Kidney (tissue), 14 donors: ENCODE data around the gene POGLUT2. TPM values are rescaled to one million over a fixed set of nuclear protein-coding genes. Genes with fewer than 3 reads are reported as not detected.
A peak's percentile ranks its signal among the peaks of the same experiment; 100 is the strongest.

Experiments used
- DNase-seq, 5 donors: peaks; one replicate each; pipeline ENCODE4 v3.0.0-alpha.2; 2013 to 2020
- FAIRE-seq: peaks from 2 replicates; lab custom pipeline; 2012; peaks lifted over from hg19 to GRCh38; lab: Jason Lieb, UNC
- H3K27ac ChIP-seq, 2 donors: one replicate each; pipeline ENCODE4 v1.7.0; 2013; ENCODE audit warnings: low read depth in 2 of 2, low read length in 2 of 2, inconsistent platforms in 1 of 2
- H3K27me3 ChIP-seq: one replicate; pipeline ENCODE4 v1.7.1; 2013; ENCODE audit warnings: low read length, inconsistent platforms; ENCODE audit not compliant: control insufficient read depth, insufficient read depth
- H3K36me3 ChIP-seq, 3 donors: one replicate each; pipeline versions ENCODE4 v1.7.0 to v1.7.1; 2013; ENCODE audit warnings: low read length in 3 of 3, control low read depth in 1 of 3, inconsistent platforms in 1 of 3; ENCODE audit not compliant: insufficient read depth in 3 of 3, control insufficient read depth in 2 of 3
- H3K4me1 ChIP-seq, 3 donors: one replicate each; pipeline versions ENCODE4 v1.7.0 to v1.7.1; 2013; ENCODE audit warnings: low read length in 3 of 3, inconsistent platforms in 1 of 3, low read depth in 1 of 3; ENCODE audit not compliant: control insufficient read depth in 2 of 3, insufficient read depth in 2 of 3
- H3K4me3 ChIP-seq, 3 donors: one replicate each; pipeline versions ENCODE4 v1.7.0 to v1.8.1; 2013; ENCODE audit warnings: low read length in 3 of 3, control low read depth in 1 of 3, inconsistent platforms in 1 of 3
- H3K9ac ChIP-seq, 3 donors: one replicate each; pipeline versions ENCODE4 v1.7.0 to v1.7.1; 2013; ENCODE audit warnings: low read length in 3 of 3, control low read depth in 1 of 3, inconsistent platforms in 1 of 3
- H3K9me3 ChIP-seq, 3 donors: one replicate each; pipeline versions ENCODE4 v1.7.0 to v1.7.1; 2013; ENCODE audit warnings: low read length in 3 of 3, control low read depth in 1 of 3, inconsistent platforms in 1 of 3; ENCODE audit not compliant: control insufficient read depth in 2 of 3, insufficient read depth in 1 of 3
- intact Hi-C: fragments of 100-400 bp; cut with DNase I; formaldehyde crosslinking; loops from one replicate; pipeline ENCODE4 v1.11.1; 2022
- polyA plus RNA-seq: library from polyadenylated mRNA; stranded (reverse); fragments of 350-450 nt; fragmentation: Illumina TruSeq; extraction: RNeasy Lipid Tissue Mini Kit (QIAGEN cat#74804); gene quantifications from one replicate; pipeline ENCODE4 v1.2.3, GENCODE V29; 2014; ENCODE audit warnings: low read depth, low replicate concordance; ENCODE audit not compliant: insufficient read depth
- total RNA-seq: library from RNA; stranded (reverse); fragmentation: NEBNext Ultra II Directional; extraction: Animal tissue kit (Norgen Biotek cat#: 25700); gene quantifications from one replicate; pipeline ENCODE4 v1.2.1, GENCODE V29; 2021
- TF ChIP-seq, protein P1 (sequence below): IDR thresholded peaks from 3 replicates; pipeline ENCODE4 v1.5.1; 2012; ENCODE audit warnings: mild to moderate bottlenecking, moderate library complexity, borderline replicate concordance; ENCODE audit not compliant: insufficient read depth; ENCODE audit errors: extremely low read depth
- donor health status: control.
- donor health status: control.
- donor health status: control.
- donor health status: control.
- donor health status: control.
- donor health status: DM: yes; HTN: yes; CAD: no.
- donor health status: Normal renal cell carcinoma (clear cell type).

Gene POGLUT2
- total and polyA plus RNA-seq, 2 donors from 2014 or later, result 4.9 to 7.0 TPM

GRCh38 chr13:102758842-102759241 lies 39.9 kb downstream of the POGLUT2 start:
- H3K4me1 ChIP-seq, result no peaks in the 10 kb centered on the region
- H3K36me3 ChIP-seq, result no peaks in the 10 kb centered on the region
- TF ChIP-seq, protein P1, sequence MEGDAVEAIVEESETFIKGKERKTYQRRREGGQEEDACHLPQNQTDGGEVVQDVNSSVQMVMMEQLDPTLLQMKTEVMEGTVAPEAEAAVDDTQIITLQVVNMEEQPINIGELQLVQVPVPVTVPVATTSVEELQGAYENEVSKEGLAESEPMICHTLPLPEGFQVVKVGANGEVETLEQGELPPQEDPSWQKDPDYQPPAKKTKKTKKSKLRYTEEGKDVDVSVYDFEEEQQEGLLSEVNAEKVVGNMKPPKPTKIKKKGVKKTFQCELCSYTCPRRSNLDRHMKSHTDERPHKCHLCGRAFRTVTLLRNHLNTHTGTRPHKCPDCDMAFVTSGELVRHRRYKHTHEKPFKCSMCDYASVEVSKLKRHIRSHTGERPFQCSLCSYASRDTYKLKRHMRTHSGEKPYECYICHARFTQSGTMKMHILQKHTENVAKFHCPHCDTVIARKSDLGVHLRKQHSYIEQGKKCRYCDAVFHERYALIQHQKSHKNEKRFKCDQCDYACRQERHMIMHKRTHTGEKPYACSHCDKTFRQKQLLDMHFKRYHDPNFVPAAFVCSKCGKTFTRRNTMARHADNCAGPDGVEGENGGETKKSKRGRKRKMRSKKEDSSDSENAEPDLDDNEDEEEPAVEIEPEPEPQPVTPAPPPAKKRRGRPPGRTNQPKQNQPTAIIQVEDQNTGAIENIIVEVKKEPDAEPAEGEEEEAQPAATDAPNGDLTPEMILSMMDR, result no peak
- no peaks in the 10 kb centered on the region for H3K27me3 ChIP-seq
- H3K4me3 ChIP-seq, result no peak overlapping the region
- H3K9ac ChIP-seq, result no peak overlapping the region
- DNase-seq (no peak), FAIRE-seq (no peak)
- H3K9me3 ChIP-seq, result no peaks in the 10 kb centered on the region
- H3K27ac ChIP-seq, result no peak overlapping the region
- intact Hi-C loops, result no loop called here

DNA sequence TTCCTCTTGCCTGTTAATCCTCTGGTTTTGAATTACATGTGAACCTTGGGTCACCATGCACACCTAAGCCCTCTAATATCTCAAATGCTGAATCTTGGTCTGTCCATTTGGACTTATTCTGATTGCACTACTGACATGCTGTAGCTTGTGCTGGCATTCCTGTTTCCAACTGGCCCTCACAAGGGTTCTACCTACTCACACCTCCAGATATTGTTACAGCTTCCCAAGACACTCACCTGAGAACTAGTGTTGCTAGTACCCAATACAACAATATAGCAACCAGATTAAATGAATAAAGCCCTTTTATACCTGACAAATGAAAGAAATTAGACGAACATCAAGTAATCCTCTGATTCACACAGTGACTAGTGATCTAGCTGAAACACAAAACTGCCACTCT lies 41.8 kb downstream of the POGLUT2 start:
- Histone ChIP-seq H3K9ac (no peak overlapping the region), H3K9me3 (no peaks in the 10 kb centered on the region), H3K27ac (no peak overlapping the region), H3K27me3 (no peaks in the 10 kb centered on the region), H3K4me3 (no peak overlapping the region), H3K4me1 (no peaks in the 10 kb centered on the region), H3K36me3 (no peaks in the 10 kb centered on the region)
- intact Hi-C loops, result no loop called here
- TF ChIP-seq, protein P1, result no peak
- FAIRE-seq, result no peak
- DNase-seq, result peak in 1 of 5 donors; percentile 3

DNA sequence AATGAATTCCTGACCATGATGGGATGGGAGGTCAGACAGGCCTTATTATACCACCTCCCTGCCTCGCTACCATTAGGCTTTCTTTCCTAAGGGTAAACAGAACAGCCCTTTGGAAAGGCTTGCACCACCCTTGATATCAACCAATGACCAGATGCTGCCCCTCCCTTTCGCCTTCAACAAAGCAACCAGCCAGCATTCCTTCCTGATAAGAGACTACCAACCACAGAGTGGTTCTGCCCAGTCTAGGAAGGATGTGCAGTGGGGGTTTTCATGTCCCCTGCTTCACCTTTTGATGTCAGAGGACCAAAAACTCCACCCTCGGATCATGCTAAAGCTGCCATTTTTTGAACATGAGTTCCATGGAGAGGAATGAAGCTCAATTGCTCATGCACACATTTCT lies 46.9 kb downstream of the POGLUT2 start:
- Histone ChIP-seq H3K27me3 (no peaks in the 10 kb centered on the region), H3K4me1 (no peaks in the 10 kb centered on the region), H3K9me3 (no peaks in the 10 kb centered on the region), H3K9ac (no peak overlapping the region), H3K36me3 (no peaks in the 10 kb centered on the region), H3K4me3 (no peak overlapping the region), H3K27ac (no peak overlapping the region)
- no peak for FAIRE-seq
- intact Hi-C loops, result no loop called here
- no peak for DNase-seq
- TF ChIP-seq, protein P1, result no peak

GRCh38 chr13:102742506-102742905 lies 56.3 kb downstream of the POGLUT2 start:
- DNase-seq (no peak), FAIRE-seq (no peak)
- H3K4me3 ChIP-seq, result no peak overlapping the region
- TF ChIP-seq, protein P1, result no peak
- no peaks in the 10 kb centered on the region for H3K36me3 ChIP-seq
- H3K27me3 ChIP-seq, result no peaks in the 10 kb centered on the region
- intact Hi-C loops, result no loop called here
- no peaks in the 10 kb centered on the region for H3K9me3 ChIP-seq
- H3K4me1 ChIP-seq, result no peaks in the 10 kb centered on the region
- no peak overlapping the region for H3K9ac ChIP-seq
- H3K27ac ChIP-seq, result no peak overlapping the region
